HuH-7.5 (cell line): ENCODE results near the gene TUBA1C.
"Not testable (repeated sequence)": the region's sequence is repeated elsewhere in the genome, so short reads cannot be mapped to it uniquely, and the experiment has no call there.

Source experiments
- DNase-seq: peaks from one replicate; pipeline ENCODE4 v3.0.0; 2011; ENCODE audit warnings: low spot score

Gene TUBA1C

DNA sequence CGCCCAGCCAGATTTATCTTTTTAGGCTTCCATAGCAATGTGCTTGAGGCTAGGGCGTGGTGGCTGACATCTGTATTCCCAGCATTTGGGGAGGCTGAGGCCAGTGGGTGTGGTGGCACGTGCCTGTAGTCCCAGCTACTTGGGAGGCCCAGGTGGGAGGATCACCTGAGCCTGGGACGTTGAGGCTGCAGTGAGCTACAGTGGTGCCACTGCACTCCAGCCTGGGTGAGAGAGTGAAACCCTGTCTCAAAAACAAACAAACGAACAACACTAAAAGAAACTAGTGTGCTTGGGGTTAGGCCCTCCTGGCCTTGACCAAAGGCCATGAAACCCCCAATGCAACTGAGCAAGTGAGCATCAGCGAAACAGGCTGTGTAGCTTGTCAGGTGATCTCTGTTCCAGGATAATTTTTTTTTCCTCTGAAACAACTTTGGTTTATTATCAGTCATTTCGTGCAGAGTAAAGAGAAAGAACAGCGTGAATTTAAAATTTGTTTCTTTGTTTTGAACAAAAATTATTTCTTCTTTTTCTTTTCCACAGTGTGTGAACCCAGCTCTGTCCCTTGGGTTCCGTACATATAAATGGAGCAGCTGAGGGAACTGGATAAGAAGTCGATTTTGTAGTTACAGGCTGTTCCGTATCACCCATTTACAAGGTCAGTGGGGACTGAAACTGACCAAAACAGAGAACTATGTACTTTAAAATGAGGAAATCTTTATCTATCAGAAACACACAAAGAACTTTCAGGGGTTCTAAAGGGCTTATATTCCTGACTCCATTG, 8.8 kb upstream of the TUBA1C start:
- no peak for DNase-seq

DNA sequence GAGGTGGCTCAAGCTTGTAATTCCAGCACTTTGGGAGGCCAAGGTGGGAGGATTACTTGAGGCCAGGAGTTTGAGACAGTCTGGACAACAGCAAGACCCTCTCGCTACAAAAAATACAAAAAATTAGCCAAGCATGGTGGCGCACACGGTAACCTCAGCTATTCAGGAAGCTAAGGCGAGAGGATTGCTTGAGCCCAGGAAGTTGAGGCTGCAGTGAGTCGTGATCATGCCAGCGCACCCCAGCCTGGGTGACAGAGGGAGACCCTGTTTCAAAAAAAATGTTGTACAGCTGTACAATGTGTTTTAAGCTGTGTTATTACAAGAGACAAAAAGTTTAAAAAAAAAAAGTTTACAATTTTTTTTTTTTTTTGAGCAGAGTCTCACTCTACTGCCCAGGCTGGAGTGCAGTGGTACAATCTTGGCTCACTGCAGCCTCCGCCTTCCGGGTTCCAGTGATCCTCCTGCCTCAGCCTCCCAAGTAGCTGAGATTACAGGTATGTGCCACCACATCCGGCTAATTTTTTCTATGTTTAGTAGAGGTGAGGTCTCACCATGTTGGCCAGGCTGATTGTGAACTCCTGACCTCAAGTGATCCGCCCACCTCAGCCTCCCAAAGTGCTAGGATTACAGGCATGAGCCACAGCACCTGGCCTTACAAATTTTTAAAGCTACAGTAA, 7.2 kb upstream of the TUBA1C start:
- DNase-seq: not testable (repeated sequence)

DNA sequence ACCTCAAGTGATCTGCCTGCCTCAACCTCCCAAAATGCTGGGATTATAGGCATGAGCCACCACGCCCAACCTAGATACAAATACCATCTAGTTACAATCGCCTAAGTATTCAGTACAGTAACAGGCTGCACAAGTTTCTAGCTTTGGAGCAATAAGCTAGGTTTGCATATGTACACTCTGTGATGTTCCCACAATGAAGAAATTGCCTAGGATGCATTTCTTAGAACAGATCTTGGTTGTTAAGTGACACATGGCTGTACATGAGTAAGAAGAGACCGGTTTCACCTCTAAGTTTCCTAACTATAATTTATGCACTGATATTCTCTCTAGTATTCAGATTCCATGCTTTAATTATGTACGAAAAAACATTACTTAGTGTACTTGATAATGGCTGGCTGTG, 5.4 kb upstream of the TUBA1C start:
- DNase-seq: no peak

DNA sequence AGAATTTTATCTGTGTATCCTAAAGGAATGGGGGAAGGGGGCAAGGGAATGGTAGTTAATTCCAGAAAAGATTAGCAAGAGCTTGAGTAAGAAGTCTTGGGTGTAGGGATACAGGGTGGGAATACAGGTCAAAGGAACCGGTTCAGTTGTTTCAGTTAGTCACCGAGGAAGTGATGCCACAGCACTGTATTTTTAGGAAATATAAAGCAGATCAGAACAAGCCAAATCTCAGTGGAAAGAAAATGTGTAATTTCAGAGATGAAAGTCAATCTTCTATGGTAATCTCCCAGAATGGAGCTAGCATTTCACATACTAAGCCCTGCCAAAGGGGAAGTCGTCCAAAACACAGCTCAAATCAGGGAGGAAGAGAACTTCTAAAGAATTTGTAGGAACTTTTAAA, 4.7 kb upstream of the TUBA1C start:
- DNase-seq: no peak

DNA sequence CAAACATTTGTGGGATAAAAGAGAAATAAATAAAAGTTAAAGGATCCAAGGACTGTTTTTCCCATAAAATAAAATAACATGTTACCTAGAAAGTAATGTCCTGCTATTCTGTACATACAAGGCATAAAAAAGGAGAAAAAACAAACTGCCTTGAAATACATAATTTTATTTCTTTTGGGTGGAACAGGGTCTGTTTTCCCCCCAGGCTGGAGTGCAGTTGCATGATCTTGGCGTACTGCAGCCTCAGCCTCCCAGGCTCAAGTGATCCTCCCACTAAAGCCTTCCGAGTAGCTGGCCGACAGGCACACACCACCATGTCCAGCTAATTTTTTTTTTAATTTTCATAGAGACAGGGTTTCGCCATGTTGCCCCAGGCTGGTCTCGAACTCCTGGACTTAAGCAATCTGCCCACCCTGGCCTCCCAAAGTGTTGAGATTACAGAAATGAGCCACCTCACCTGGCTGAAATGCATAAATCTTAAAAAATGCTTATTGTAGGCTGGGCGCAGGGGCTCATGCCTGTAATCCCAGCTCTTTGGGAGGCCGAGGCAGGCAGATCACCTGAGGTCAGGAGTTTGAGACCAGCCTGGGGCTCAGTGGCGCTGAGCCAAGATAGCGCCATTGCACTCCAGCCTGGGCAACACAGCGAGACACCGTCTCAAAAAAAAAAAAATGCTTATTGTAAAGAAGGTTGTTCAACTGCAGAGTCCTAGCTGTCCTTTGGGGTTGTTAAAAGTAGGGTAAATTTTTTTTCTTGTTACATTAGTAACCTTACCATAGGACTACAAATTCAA, 4.1 kb upstream of the TUBA1C start:
- no peak for DNase-seq

DNA sequence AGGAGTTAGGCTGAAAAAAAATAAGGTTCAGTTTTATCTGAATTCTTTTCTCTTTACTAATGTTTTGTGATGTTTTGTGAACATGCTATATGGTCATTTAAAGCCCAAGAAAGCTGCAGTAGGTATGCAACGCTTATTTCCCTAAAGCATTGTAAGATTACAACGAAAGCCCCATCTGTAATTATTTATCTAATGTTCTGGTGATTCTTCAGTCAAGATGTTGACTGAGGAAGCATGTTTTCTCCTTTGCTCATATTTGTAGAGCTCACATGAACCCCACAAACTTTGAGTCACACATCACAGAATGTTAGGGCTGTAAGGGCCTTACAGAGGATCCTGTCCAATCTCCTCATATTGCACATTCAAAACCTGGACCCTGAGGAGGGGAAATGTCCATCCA, 3.2 kb upstream of the TUBA1C start:
- DNase-seq: no peak

DNA sequence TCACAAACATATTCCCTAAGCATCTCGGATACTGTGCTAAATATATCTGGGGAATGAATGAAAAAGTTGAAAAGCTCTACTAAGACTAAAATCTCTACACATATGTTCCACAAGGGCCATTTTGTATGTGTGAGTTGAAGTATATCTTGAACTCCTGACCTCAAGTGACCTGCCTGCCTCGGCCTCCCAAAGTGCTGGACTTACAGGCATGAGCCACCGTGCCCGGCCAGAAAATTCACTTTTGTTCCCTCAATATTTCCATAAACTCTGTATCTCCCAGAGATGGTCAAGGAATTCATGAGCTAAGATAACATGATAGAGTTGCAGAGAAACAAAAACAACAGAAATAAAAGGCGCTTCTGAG, 1.5 kb upstream of the TUBA1C start:
- DNase-seq: no peak

DNA sequence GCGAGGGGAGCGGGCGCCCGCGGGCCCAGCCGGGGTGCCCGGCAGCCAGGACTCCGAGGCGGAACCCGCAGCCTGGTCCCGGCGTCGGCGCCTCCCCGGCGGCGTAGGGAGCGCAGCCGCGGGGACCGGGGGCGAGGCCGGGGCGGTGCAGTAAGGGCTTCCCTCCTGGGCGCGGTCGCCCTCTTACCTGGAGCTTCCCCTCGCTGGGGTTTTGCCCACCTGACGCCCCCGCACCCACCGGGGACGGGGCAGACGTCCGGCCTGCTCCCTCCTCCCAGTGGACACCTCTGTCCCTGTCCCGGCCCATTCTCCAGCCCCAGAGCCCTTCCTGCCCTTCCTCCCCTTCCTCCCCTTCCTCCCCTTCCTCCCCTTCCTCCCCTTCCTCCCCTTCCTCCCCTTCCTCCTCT, 413 bp upstream of the TUBA1C start:
- DNase-seq: no peak

DNA sequence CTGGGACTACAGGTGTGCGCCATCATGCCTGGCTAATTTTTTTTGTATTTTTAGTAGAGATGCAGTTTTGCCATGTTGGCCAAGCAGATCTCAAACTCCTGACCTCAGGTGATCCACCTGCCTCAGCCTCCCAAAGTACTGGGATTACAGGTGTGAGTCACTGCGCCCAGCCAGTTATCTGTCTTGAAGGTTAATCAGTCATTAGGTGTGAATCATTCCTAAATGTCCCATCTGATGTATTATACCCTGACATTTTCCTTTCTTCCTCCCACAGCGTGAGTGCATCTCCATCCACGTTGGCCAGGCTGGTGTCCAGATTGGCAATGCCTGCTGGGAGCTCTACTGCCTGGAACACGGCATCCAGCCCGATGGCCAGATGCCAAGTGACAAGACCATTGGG, 4.3 kb downstream of the TUBA1C start:
- not testable (repeated sequence) for DNase-seq

DNA sequence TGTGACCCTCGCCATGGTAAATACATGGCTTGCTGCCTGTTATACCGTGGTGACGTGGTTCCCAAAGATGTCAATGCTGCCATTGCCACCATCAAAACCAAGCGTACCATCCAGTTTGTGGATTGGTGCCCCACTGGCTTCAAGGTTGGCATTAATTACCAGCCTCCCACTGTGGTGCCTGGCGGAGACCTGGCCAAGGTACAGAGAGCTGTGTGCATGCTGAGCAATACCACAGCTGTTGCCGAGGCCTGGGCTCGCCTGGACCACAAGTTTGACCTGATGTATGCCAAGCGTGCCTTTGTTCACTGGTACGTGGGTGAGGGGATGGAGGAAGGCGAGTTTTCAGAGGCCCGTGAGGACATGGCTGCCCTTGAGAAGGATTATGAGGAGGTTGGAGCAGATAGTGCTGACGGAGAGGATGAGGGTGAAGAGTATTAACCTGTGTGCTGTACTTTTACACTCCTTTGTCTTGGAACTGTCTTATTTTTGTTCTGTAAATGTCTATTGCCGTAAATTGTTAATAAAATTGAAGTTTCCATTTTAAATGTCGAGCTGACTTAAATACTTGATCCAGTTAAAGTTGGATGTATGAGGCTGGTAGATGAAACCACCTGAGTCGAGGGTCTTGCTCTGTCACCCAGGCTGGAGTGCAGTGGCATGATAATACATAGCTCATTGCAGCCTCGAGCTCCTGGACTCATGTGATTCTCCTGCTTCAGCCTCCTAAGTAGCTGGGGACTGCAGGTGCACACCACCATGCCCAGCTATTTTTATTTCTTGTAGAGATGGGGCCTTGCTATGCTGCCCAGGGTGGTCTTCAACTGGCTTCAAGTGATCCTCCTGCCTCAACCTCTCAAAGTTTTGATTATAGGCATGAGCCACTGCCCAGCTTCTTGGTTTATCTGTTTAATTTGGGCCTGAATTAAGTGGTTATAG, 8.2 kb downstream of the TUBA1C start:
- DNase-seq: no peak

DNA sequence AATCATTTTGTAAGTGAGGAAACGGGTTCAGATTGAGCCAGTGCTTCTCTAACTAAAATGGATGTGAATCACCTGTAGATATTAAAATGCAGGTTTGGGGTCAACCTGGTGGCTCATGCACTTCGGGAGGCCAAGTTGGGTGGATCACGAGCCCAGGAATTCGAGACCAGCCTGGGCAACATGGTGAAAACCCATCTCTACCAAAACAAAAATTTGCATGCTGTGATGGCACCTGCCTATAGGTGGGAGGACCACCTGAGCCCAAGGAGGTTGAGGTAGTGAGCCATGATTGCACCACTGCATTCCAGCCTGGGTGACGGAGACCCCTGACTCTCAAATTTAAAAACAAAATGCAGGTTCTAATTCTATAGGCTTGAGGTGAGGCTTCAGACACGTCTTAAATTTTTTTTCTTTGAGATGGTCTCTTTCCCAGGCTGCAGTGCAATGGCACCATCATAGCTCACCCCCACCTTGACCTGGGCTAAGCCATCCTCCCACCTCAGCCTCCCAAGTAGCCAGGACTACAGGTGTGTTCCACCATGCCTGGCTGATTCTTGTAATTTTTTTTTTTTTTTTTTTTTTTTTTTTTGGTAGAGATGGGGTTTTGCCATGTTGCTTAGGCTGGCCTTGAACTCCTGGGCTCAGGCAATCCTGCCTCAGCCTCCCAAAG, 9.0 kb downstream of the TUBA1C start:
- no peak for DNase-seq

DNA sequence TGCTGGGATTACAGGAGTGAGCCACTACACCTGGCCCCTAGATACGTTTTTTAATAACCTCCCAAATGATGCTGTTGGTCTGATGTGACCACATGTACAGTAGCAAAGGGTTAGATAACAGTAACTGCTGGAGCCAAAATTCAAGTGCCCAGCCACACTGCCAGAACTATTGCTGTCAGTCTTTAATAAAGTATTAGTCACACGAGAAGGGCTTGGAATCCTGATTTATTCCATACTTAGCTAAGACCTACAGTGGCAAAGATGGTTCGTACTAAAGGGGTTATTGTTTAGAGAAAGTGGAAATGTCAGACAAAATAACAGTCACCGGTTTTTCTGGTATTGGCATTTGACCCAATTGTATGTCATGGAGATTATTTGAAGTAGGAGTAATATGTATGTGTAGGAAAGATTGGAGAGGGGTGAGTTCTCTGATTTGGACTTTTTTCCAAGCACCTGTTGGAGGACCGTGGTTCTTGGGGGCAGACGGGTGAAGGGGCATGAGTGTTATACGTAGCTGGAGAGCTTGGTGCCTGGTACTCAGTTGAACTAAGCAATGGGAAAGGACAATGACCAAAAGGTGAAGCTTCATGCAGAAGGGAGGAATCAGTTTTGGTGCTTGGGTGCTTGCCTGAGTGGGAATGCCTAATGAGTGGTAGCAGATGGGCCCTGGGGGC, 9.7 kb downstream of the TUBA1C start:
- DNase-seq: no peak

DNA sequence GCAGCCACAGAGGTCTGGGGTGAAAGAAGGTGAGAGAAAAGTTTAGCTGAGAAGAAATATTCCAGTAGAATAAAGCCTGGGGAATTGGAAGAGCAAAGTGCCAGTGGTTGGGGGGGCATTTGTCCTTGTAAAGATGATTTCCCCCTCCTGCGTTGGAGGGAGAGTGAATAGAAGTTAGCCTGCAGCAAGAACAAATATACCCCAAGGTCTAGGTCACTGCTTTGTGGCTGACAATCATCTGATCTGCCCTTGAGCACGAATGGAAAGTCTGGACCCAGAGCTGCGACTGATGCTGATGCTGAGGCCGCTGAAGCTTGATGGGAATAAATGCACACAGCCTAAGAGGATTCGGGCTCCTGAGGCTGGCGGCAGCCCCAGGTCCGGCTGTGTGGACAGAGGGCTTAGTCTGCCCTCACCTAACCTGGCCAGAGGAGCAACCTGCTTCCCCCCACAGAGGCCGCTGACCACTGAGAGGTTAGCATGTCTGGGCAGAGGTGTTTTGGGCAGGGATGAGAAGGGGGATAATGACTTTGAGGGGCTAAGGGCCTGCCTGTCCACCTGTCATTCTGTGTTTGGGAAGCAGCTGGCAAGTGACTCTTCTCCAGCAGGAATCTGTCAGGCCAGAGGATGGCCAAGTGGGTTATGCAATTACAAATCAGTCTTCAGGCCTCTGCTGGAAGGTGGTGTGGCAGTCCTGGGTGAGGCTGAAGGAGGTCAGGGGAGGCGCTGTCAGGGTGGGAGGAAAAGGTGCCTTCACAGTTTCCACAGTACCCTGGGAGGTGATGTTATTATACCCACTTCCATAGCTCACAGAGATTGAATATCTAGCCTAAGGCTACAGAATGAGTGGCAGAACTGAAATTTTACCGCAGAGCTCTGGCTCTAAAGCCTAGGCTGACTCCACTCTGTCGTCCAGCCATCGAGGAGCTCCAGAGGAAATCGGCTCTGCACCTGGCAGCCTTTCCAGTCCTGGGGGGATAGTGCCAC, 11.7 kb downstream of the TUBA1C start:
- no peak for DNase-seq

DNA sequence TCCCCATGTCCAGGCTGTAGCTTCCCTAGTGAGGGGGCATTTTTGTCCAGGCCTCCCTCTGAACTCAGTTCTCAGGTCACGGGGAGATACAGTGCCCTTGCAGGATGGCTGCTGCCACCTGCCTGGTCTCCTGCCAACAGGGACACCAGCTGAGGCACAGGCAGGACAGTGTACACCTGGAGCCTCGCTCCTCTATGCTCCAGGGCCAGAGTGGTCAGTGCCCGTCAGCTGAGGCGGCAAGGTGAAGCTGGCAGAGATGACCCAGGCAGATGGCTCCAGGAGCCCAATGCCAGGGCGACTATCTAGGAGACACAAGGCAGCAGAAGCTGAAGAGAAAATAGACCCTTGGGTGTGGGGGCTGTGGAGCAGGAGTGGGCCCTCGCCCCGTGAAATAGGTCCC, 12.6 kb downstream of the TUBA1C start:
- no peak for DNase-seq

DNA sequence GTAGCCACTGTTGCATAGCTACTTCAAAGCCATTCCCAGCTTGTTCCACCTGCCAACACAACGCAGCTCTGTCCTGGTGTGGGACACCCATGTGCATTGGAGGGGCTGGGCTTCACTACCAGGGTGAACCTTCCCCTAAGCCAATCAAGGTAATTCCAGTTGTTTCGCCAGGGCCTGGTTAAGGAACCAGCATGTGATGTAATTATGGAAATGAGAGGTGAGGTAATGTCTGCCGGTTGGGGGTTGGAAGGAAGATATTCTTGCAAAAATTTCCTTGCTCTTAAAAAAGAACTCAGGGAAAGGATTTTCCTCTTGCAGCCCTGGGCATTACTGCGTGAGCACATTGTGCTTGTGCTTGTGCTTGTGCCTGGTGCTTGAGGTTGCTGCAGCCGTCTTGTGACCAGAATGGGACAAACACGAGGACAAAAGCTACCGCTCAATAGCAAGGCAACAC, 14.9 kb downstream of the TUBA1C start:
- peak; percentile 12 for DNase-seq

DNA sequence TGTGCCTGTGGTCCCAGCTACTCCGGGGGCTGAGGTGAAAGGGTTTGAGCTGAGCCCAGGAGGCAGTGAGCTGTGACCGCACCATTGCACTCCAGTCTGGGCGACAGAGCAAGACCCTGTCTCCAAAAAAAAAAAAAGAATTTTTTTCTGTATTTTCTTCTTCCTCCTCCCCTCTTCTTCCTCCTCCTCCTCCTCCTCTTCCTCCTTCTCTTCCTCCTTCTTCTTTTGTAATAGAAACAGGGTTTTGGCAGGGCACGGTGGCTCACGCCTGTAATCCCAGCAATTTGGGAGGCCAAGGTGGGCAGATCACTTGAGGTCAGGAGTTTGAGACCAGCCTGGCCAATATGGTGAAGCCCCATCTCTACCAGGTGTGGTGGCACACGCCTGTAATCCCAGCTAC, 15.7 kb downstream of the TUBA1C start:
- DNase-seq: not testable (repeated sequence)

DNA sequence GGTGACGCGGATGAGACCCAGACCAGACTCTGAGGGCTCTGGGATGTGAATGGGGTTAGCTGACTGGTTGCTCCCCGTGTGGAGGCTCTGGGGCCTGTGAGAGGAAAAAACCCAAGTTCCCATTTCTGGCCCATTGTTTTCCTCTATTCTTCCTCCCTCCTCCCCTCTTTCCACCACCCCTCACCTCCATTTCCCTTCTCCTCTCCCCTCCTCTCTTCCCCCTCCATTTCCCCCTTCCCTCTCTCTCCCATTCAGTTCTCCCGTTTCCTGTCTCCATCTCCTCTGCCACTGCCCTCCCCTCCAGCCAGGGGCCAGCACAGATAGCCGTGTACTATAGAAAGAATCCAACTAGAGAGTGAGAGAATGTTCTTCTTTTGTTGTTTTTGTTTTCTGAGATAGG, 17.4 kb downstream of the TUBA1C start:
- peak; percentile 3 for DNase-seq

DNA sequence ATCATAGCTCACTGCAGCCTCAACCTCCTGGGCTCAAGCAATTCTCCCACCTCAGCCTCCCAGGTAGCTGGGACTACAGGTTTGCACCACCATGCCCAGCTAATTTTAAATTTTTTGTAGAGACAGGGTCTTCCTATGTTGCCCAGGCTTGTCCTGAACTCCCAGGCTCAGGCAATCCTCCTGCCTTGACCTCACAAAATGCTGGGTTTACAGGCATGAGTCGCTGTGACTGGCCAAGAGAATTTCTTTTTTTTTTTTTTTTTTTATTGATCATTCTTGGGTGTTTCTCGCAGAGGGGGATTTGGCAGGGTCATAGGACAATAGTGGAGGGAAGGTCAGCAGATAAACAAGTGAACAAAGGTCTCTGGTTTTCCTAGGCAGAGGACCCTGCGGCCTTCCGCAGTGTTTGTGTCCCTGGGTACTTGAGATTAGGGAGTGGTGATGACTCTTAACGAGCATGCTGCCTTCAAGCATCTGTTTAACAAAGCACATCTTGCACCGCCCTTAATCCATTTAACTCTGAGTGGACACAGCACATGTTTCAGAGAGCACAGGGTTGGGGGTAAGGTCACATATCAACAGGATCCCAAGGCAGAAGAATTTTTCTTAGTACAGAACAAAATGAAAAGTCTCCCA, 18.0 kb downstream of the TUBA1C start:
- DNase-seq: not testable (repeated sequence)
